NCI-H1694 treated with DMSO at 0.1 percent for 48 hours (cell line): ENCODE measurements around the gene PFKP.

Experiments
- DNase-seq: peaks from one replicate; lab custom pipeline; 2025; lab: John Stamatoyannopoulos, UW

The PFKP gene

DNA sequence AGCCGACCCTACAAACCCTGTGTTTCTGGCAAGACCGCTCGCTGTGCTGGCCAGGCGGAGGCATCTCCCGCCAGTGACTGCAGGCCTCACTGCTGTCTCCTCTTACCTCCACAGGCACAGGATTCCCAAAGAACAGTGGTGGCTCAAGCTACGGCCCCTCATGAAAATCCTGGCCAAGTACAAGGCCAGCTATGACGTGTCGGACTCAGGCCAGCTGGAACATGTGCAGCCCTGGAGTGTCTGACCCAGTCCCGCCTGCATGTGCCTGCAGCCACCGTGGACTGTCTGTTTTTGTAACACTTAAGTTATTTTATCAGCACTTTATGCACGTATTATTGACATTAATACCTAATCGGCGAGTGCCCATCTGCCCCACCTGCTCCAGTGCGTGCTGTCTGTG is 69.0 kb downstream of the PFKP start:
- no peak for DNase-seq

DNA sequence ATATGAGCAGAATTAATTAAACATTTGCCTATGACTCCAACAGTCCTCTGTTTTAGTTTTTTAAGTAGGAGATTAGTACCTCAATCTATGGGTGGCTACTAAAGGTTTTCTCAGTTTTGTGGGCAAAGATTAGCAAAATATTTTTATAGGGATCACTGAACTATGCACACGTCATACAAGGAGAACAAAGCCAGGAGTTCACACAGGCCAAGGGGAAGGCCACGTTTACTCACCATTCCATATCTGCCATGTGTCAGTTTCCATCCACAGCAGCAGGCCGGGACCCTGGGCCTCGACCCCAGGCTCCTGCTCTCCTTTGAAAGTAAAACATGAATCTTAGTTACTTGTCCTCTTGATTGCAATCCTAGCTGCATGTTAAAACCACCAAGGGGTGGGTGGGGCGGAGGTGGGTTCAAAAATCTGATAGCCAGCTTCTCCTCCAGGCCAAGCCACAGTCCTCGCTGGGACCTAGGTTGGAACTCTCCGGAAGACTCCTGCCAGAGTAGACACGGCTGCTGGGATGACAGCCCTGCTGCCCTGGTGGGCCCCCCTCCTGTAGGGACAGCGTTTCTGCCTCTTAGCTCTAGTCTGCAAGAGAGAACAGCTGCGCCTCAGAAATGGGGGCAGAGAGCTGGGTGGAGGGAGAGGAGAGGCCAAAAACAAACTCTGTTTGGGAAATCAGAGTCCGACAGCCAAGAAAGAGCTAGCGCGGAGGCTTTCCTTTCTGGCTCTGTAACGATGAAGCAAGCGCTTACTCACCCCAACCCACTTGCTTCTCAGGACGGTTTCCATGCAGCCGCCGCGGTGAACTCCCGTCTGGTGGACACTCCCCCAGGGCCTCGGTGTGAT is 69.6 kb downstream of the PFKP start:
- no peak for DNase-seq

DNA sequence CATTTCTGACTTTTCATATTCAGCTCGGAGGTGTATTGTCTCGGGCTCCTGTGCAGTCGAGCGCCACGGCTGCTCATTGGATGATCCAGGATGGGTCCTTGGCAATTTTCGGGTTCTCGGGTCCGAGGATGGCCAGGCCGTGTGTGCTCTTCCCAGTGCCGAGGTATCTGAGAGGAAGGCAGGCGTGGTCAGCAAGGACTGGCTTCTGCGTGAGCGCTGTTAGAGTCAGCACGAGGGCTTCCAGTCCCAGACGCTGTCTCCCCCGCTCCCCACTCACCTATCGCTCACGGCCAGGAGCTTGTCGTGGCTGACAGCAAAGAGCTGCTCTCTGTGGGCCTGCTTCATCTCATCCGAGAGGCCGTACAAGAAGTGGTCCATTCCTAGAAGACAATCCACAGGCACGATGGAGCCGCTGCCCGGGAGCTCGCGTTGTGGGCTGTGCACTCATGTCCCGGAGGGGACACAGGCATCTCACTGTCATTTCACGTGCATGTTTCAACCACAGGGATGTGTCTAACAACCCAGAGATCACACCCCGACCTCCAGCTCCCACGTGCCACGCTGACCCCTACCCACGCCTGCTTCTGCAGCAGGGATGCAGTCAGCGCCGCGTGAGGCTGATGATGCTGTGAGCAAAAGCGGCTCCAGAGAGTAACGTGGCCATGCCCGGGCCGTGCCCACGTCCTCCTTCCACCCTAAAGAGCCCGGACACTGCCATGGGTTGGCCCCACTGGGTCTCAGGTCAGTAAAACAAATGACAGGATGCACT is 70.8 kb downstream of the PFKP start:
- DNase-seq: no peak

DNA sequence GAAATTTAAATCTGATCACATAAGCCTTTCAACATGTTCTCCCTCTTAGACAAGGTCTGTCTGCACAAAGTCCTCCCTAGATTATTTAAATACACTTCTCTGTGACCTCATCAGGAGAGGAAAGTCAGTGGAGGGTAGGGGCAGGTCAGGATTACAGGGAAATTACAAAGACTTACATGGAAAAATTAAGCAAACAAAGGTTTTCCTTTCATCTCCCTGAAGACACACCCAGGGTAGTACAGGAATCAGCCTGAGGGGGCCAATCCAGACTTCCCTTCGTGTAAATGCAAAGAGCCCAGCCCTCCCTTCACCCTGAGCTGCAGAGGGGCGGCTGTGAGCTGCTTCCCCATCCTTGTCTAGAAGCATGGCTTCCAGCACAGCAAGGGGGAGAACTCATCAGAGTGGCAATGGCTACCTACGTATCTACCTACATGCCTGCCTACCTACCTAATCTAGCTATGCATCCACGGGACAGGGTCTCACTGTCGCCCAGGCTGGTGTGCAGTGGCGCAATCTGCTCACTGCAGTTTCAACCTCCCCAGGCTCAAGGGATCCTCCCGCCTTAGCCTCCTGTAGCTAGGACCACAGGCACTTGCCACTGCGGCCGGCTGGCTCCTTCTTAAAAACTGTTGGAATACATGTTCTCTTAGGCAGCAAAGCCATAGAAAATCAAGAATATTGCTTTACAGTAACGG is 72.0 kb downstream of the PFKP start:
- DNase-seq: no peak

DNA sequence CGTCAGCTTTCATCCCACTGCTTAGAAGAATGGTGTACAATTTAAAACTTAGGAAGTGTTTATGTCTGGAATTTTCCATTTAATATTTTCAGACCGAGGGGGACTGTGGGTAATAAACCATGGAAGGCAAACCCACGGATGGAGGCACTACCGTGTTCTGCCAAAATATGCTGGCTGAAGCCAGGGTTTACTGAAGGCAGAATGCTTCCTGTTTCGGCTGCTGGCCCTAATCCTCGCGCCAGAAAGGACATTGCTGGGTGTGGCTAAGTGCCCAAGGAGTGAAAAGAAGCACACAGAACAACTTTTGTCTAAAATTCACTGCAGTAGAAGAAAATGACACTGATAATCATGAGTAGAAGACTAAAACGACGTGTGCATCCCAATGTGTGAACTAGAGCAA is 72.9 kb downstream of the PFKP start:
- no peak for DNase-seq

DNA sequence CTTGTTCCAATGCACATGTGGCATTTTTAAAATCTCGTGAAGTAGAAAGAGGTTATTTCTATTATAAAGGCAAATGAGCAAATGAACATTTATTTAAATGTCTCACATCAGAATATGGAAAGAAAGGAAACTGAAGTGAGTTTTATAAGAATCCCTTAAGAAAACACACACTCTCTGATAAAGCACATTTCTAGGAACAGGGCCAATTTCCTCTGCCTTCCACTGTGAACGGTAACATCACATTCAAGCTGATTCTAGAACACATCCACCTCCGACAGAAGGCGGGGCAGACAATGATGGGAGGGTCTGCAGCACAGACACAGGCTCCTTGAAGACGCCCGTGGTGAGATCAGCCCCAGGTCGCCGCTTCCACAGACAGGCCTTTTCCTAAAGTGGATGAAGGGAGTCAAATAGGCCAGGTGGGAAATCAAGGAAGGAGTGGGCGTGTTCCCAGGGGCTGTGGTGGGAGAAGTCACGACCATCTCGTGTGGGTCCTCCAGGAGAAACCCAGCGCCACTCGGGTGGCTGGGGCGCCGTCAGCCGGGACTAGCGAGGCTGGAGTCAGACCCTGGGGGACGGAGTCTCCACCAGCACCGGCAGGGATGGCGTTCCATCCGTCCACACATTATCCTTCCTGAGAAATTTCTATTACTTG is 74.1 kb downstream of the PFKP start:
- no peak for DNase-seq

DNA sequence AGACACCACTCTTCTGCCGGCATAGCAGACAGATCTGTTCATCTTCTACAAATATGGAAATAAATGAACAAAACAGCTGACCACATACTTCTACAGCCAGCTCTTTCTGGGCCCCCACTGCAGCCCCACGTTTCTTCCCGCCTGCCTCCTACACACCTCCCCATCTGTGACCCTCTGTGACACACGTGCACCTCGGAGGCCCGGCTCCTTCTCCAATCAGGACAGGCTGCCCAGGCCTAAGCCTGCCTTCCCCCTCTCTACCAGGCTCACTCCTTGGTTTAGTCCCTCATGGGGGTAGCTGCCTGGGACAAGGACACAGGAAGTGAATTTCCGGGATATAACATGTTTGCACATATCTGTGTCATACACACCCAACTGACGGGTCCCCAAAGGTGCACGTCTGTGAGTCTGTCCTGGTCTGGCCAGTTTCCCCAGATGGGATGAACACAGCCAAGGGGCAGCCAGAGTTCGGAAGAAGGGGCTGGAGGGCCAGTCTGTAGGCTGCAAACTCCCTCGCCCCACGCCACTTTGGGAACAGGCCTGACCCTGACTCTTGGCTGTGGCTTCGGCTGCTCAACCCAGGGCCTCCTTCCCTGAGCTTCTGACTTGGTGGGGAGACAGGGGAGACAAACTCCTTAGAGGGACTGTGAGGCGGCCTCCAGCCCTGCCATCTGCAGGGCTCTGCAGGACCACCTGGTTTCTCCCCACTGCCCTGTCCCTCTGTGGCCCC is 75.0 kb downstream of the PFKP start:
- DNase-seq: no peak

DNA sequence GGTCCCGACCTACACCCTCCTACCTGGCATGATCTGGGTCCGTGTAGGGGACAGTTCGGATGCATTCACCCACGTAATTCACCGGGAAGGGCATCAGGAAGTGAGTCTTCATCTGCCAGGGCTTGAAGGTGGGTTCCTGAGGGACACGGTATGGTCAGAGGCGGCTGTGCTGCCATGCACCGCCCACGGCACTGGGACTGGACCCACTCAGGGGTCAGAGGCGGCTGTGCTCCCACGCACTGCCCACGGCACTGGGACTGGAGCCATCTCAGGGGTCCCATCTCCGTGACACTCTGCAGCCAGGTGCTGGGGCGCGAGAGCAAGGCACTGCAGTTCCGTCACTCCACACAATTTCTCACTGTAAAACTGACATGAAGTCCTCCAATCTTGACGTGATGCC is 76.0 kb downstream of the PFKP start:
- DNase-seq: no peak

DNA sequence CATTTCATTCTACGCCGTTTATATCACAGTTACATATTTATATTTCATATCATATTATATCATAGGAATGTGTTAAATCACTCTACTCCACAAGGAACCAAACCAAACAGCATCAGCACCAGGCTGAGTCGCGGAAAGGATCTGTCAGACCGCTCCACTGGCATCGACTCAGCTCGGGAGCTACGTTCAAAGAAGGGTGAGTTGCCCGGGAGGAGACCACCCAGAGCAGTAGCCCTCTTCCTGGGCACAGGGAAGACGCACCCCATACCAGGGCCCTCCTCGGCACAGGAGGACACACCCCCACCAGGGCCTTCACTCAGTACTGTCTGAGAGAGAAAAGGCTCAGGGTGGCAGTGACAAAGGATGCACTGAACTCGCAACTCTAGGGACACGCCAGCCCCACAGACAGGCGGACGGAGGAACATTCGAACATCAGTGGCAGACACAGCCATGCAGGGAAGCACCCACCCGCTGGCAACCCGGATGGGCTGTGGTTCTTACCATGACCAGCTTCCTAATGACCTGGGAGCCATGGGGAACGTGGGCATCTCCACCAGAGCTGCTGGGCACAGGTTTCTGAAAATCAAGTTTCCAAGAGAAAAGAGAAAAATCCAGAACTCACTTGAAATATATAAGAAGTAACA is 76.6 kb downstream of the PFKP start:
- DNase-seq: no peak

DNA sequence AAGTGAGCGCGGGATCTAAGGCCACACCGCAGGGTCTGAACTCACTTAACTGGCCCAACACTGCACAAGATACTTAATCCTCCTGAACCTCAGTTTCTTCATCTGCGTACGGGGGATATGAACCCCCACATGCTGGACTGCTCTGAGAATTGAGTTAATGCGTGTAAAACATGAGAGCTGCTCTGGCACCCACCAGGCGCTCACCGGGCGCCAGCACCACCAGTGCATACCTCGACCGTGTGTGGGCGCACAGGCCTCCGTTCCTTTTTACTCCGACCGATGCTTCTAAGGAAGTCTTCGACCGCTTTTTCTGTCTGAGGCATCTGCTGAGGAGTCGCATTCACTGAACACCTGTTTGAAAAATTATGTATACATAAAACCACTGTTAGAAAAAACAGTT is 78.0 kb downstream of the PFKP start:
- DNase-seq: no peak

DNA sequence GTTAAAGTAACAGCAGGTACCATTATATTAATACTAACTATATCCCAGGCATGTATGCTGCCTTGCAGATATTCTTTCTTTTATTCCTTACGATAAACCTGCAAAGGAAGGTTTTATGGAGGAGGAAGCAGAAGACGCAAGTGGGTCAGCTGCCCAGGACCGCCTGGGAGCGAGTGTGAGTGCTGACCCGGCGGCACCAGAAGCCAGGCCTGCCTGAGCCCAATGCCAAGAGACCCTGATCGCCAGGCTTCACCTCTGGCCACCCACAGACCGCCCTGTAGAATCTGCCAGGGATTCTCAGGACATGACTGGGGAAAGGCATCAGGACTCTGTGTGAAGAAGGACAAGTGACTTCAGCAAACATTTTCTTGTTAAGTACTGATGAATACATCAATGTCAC is 78.9 kb downstream of the PFKP start:
- no peak for DNase-seq

DNA sequence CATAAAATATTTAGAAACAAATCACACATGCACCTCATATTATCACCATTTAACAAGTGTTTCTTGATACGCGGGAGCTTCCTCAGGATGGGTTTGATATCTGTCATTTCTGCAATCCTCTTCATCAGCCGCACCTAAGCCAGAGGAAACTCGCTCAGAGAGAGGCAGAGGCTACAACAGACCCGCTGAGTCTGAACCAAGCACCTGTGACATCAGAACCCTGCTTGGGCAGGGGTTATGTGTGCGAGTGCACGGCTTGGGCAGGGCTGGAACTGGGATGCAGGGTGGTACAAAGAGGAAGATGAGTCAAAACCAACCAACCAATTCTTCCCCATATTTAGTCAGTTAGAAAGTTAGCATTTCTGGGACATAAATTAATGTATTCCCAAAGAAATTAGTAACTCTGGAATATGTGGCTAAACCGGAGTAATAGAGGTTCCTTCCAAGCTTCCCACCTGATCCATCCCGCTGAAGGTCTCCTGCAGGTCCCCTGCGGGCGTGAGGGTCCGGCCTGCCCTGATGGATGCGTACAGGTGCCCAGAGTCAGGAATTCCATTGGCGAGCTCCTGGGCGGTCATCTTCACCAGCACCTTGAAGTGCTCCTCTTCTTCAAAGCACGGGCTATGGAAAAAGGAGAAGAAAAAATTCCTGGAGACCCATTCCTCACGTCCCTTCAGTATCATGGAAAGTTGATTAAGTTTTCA is 79.9 kb downstream of the PFKP start:
- DNase-seq: no peak

DNA sequence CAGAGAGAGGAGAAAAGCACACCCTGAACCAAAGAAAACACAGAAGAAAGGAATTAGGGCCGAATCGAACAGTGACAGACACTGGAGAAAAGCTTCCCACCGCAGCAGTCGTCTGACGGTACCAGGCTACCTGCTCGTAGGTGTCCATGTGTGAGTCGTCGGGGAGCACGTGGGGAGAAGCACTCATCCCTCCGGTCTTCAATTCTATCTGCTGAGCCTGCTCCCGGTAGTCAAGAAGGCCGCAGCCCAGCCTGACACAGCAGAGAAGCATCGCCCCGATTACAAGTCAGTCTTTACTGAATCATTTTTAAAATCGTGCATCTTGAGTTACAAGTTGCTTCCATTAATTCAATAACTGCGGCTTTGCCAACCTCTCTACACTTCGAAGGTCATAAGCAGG is 80.7 kb downstream of the PFKP start:
- no peak for DNase-seq

DNA sequence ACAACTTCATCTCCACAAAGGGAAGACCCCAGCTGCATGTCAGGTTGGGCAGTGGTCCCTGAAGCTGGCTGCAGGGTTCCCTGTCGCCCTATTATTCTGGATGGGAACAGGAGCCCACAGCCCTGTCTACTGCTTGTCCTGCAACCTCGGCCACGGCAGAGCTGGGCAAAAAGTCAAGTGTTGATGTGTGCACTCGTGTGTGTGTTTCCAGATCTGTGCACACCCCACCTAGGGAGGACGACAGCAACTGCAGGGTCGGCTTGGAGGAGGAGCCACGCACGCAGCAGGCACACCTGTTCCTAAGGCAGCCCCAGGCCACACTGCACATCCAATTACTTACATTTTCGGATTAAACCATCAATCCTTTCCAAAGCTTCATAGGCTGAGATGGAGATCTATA is 81.6 kb downstream of the PFKP start:
- no peak for DNase-seq

DNA sequence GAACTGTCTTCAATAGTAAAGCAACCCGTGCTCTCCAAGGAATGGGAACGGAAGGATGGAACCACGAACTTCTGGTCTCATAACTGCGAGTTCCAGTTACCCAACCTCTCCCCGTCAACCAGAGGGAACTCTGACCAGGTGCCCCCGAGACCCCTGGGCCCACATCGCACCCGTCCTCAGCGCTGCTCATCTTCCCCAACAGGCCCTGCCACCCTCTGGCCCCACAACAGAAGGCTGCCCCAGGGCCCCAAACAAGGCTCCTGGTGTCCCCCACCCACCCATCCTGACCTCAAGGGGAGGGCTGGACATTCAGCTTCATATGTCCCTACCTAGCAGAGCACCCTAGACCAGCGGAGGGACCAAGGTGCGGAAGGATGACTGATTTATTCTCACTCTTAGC is 82.6 kb downstream of the PFKP start:
- no peak for DNase-seq

DNA sequence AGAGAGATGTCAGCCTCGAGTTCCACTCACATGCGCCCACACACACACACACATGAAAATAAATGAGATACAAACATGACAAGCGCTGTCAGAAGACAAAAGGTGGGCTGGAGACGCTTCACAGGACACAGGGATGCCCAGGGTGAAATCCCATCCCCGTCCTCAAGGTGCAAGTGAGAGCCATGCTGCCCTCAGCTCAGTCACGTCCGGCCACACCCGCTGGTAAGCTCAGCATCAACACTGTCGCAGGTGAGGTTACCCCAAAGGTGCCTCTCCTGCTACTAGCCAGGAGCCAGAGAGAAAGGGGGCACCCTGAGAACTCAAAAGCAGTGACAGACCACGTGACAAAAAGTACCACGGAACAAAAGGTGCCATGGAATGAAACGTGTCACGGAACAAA is 83.0 kb downstream of the PFKP start:
- DNase-seq: no peak

DNA sequence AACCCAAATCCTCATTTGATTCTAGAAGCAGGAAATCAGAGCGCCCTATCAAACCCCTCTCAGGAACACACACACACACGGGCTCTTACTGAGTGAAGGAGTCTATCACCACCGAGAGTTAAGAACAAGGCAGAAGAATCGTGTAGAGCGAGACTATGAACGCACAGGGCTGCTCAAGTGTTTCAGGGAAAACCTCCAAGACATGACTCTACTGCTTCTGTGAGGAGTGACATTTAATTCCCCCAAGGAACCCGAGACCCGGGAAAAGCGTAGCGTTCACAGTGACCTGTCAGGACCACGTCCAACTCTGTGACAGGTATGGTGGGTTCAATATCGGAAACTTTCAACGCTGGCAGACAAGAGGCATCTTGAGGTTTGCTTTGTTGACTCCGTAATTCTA is 83.6 kb downstream of the PFKP start:
- DNase-seq: no peak

DNA sequence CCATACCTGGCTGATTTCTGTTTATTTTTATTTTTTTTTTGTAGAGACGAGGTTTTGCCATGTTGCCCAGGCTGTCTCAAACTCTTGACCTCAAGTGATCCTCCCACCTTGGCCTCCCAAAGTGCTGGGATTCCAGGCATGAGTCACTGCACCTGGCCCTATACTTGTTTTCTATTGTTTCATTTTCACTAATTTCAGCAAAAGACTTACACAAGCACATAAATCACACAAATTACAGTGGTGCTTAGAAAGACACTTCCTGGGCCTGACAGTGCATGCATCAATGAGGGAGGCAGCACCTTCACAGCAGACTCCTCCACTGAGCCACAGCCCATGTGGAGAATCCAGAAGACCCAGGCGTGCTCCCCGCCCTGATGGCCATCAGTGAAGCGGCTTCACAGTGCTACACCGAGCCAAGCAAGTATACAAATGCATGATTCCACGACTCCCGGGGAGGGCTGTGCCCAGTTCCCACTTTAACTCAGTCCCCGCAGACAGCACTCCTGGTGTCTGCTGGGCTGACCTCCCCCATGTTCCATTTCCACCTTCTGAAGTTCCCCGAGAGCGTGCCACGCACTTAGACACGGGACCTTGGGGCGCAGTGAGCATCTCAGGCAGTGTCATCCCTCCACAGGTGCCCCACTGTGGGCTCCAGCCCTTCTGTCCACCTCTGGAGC is 84.7 kb downstream of the PFKP start:
- no peak for DNase-seq

DNA sequence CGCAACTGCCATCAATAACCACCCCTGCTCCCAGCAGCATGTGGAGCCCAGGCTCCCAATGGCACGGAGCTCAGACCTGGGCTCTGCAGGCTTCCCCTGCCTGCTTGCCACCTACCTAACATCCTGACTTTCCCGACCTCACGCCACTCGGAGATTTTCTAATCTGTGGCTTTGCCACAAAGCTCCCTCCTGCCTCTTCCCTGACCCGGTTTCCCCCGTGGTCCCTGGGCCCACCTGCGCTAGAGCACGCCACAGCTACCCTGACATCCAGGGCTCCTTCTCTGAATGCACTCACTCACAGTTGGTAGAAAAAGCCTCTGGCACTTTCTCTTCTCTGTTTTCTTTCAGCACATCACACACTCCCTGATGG is 85.2 kb downstream of the PFKP start:
- DNase-seq: no peak

DNA sequence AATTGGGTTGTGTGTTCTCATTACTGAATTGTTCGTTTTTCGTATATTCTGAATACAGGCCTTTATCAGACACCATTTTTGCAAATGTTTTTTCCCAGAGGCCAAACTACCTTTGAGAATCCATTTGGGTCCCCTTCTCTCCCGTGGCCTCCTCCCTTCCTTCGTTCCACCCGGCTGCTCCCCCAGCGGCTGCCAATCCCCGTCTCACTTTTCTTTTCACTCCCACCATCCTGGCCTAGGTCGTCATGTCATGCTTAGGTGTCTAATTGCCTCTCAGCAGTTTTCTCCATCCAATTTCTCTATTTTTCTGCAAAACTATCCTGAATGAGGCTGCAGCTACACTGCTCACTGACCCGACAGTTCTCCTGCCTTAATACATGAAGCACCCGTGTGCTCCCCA is 87.3 kb downstream of the PFKP start:
- DNase-seq: no peak
